K562 (cell line): ENCODE results near the gene TSC22D2. TPM values are rescaled to one million over a fixed set of nuclear protein-coding genes. Genes with fewer than 3 reads are reported as not detected.

ENCODE experiments used
- ATAC-seq: fragments of 200-7000 bp; cut with Tn5 transposase; 3 replicates; pipeline ENCODE4 v1.9.1; 2020; ENCODE audit warnings: moderate library complexity
- BruUV-seq: library from RNA; stranded (reverse); fragments of 400-500 nt; replicated peaks from 2 replicates; lab custom pipeline; 2021; lab: Mats Ljungman, UMichigan
- CTCF ChIA-PET: fragments of 300-600 bp; formaldehyde crosslinking; extraction: SDS; loops from one replicate; lab custom pipeline; 2021; ENCODE audit warnings: low intra/inter-chr PET ratio; lab: Yijun Ruan, JAX
- POLR2A ChIA-PET: fragments of 300-600, 350-650 bp; sonication (Branson Sonifier 250); formaldehyde crosslinking; extraction: SDS; loops from one replicate; lab custom pipeline; 2021; ENCODE audit warnings: antibody characterized with exemption, inconsistent platforms; lab: Yijun Ruan, JAX
- DNase-seq, 4 experiments: peaks; one replicate each; pipeline versions ENCODE4 v3.0.0 to v3.0.0-alpha.2; 2011 to 2018; ENCODE audit warnings: low spot score in 3 of 4, mixed read lengths in 3 of 4; ENCODE audit errors: extremely low read depth in 1 of 4
- FAIRE-seq: peaks from 2 replicates; lab custom pipeline; 2011; peaks lifted over from hg19 to GRCh38; lab: Jason Lieb, UNC
- H2AFZ ChIP-seq: 2 replicates; pipeline ENCODE4 v1.6.0; 2011; ENCODE audit warnings: low read depth, low read length, control low read depth, inconsistent platforms
- H3K27ac ChIP-seq: fragments of 200-600 bp; 3 replicates; pipeline ENCODE4 v1.8.0; 2011; ENCODE audit warnings: low read depth, mild to moderate bottlenecking, control low read depth, inconsistent platforms, low read length, moderate library complexity, mixed read lengths; ENCODE audit errors: extremely low read depth
- H3K27me3 ChIP-seq, 2 experiments: fragments of 300-600 bp in 1 of 2; 2 replicates in 1 of 2; 3 replicates in 1 of 2; pipeline versions ENCODE4 v1.6.0 to v1.8.0; 2011; ENCODE audit warnings: inconsistent platforms in 2 of 2, low read length in 2 of 2, mild to moderate bottlenecking in 1 of 2, mixed read lengths in 1 of 2, moderate library complexity in 1 of 2; ENCODE audit not compliant: control insufficient read depth in 2 of 2, insufficient read depth in 2 of 2
- H3K36me3 ChIP-seq: fragments of 300-600 bp; 3 replicates; pipeline ENCODE4 v1.8.0; 2011; ENCODE audit warnings: mild to moderate bottlenecking, low read length, inconsistent platforms; ENCODE audit not compliant: control insufficient read depth, insufficient read depth
- H3K4me1 ChIP-seq, 2 experiments: fragments of 200-600 bp in 1 of 2; replicated peaks in 1 of 2; 2 replicates in 1 of 2; 3 replicates in 1 of 2; pipeline versions ENCODE4 v1.5.1 to v1.8.0; 2011; ENCODE audit warnings: inconsistent platforms in 2 of 2, low read length in 2 of 2, mild to moderate bottlenecking in 1 of 2, mixed read lengths in 1 of 2, moderate library complexity in 1 of 2; ENCODE audit not compliant: control insufficient read depth in 2 of 2, insufficient read depth in 2 of 2
- H3K4me2 ChIP-seq: 2 replicates; pipeline ENCODE4 v1.6.1; 2011; ENCODE audit warnings: low read length, control low read depth, inconsistent platforms, mixed read lengths; ENCODE audit not compliant: insufficient read depth
- H3K4me3 ChIP-seq: fragments of 200-600 bp; sonication (generic), shearing (Covaris generic); 2 replicates; pipeline ENCODE4 v1.5.1; 2016; ENCODE audit warnings: control low read depth, inconsistent platforms
- H3K79me2 ChIP-seq: fragments of 200-600 bp; 3 replicates; pipeline ENCODE4 v1.8.0; 2011; ENCODE audit warnings: low read length, inconsistent platforms; ENCODE audit not compliant: control insufficient read depth, insufficient read depth
- H3K9ac ChIP-seq, 2 experiments: 2 replicates each; pipeline versions ENCODE4 v1.6.0 to v1.6.1; 2011; ENCODE audit warnings: low read depth in 2 of 2, low read length in 2 of 2, control low read depth in 1 of 2, inconsistent platforms in 1 of 2, mild to moderate bottlenecking in 1 of 2, mixed read lengths in 1 of 2; ENCODE audit not compliant: insufficient read depth in 1 of 2
- H3K9me1 ChIP-seq: one replicate; pipeline ENCODE4 v1.6.0; 2011; ENCODE audit warnings: inconsistent platforms, mild to moderate bottlenecking, low read length, moderate library complexity; ENCODE audit not compliant: control insufficient read depth, insufficient read depth
- H3K9me3 ChIP-seq: replicated peaks from 2 replicates; pipeline ENCODE4 v1.5.1; 2011; ENCODE audit warnings: low read depth, low read length, inconsistent platforms; ENCODE audit not compliant: control insufficient read depth, insufficient read depth
- H4K20me1 ChIP-seq: replicated peaks from 2 replicates; pipeline ENCODE4 v1.6.1; 2011; ENCODE audit warnings: low read length, inconsistent platforms, mixed read lengths; ENCODE audit not compliant: control insufficient read depth, insufficient read depth
- CBFA2T3 ChIP-seq: fragments of 450-650 bp; IDR thresholded peaks from 2 replicates; pipeline ENCODE4 v1.6.1; 2017
- CXXC5 ChIP-seq: fragments of 250-450 bp; sonication (Bioruptor Pico); IDR thresholded peaks from 2 replicates; pipeline ENCODE4 v1.8.0; 2022; ENCODE audit warnings: inconsistent platforms, mild to moderate bottlenecking, moderate library complexity
- JUND ChIP-seq, 2 experiments: IDR thresholded peaks; 2 replicates in 1 of 2; 3 replicates in 1 of 2; pipeline ENCODE4 v1.6.1; 2011; ENCODE audit warnings: borderline replicate concordance in 2 of 2, low read depth in 2 of 2, low read length in 2 of 2, improper control_type of control experiment in 1 of 2, missing biosample characterization in 1 of 2, missing genetic modification characterization in 1 of 2, missing genetic modification reagents in 1 of 2
- KLF13 ChIP-seq: fragments of 450-650 bp; IDR thresholded peaks from 2 replicates; pipeline ENCODE4 v1.6.1; 2016; ENCODE audit warnings: missing genetic modification characterization, low read depth, mild to moderate bottlenecking, missing compliant biosample characterization, moderate library complexity, borderline replicate concordance
- MTA1 ChIP-seq: fragments of 450-650 bp; IDR thresholded peaks from 2 replicates; pipeline ENCODE4 v1.6.1; 2017; ENCODE audit warnings: borderline replicate concordance
- RCOR1 ChIP-seq, 2 experiments: IDR thresholded peaks; 2 replicates each; pipeline ENCODE4 v1.6.1; 2012; ENCODE audit warnings: low read depth in 2 of 2, low read length in 2 of 2, borderline replicate concordance in 1 of 2, improper control_type of control experiment in 1 of 2
- ZNF121 ChIP-seq: sonication (generic); formaldehyde crosslinking; conservative IDR thresholded peaks from 2 replicates; pipeline ENCODE4 v1.8.0; 2022; ENCODE audit warnings: missing genetic modification reagents
- ZNF140 ChIP-seq: fragments of 250-450 bp; sonication (Bioruptor Pico); IDR thresholded peaks from 2 replicates; pipeline ENCODE4 v1.8.0; 2021; ENCODE audit warnings: moderate library complexity, mild to moderate bottlenecking, inconsistent platforms
- ZNF41 ChIP-seq: fragments of 250-450 bp; sonication (Bioruptor Pico); conservative IDR thresholded peaks from 2 replicates; pipeline ENCODE4 v1.4.0; 2020; ENCODE audit warnings: mild to moderate bottlenecking
- ZNF589 ChIP-seq: fragments of 200-800 bp; sonication (Bioruptor generic); IDR thresholded peaks from 2 replicates; pipeline ENCODE4 v1.6.1; 2016; ENCODE audit warnings: low read depth, missing genetic modification characterization, missing compliant biosample characterization
- ZNF592 ChIP-seq: fragments of 450-650 bp; IDR thresholded peaks from 2 replicates; pipeline ENCODE4 v1.6.1; 2017; ENCODE audit warnings: antibody characterized with exemption, mild to moderate bottlenecking
- WGBS: fragments of 100-300 bp; shearing (Covaris generic); methylation state at CpG from one replicate; pipeline ENCODE4 v1.1.6; 2016; ENCODE audit warnings: low coverage, mixed read lengths; ENCODE audit not compliant: insufficient coverage; ENCODE audit errors: missing lambda C conversion rate; 5-methylcytosine and 5-hydroxymethylcytosine counted together
- in situ Hi-C: fragments of 300-500 bp; cut with MboI; formaldehyde crosslinking; loops from 4 replicates; pipeline ENCODE4 v1.15.0; 2018; ENCODE audit warnings: inconsistent platforms, mixed read lengths
- intact Hi-C: fragments of 100-400 bp; cut with micrococcal nuclease; formaldehyde crosslinking; loops from 2 replicates; pipeline ENCODE4 v1.14.2; 2022
- polyA plus RNA-seq, 8 experiments: library from polyadenylated mRNA; depleted of rRNA in 4 of 8; stranded (reverse) in 5 of 8; unstranded in 3 of 8; fragments of >200 nt; fragmentation: Nextera tagmentation in 2 of 8; fragmentation: Illumina TruSeq in 1 of 8; extraction: Ambion mirVana in 2 of 8; extraction: Trizol in 1 of 8; gene quantifications; 2 replicates each; pipeline versions ENCODE4 v1.2.1 to v1.2.3, GENCODE V29; 2011 to 2014; ENCODE audit warnings: inconsistent platforms in 1 of 8, missing spikeins in 1 of 8
- total RNA-seq, 7 experiments: library from RNA; depleted of rRNA in 6 of 7; stranded (reverse); fragments of >200 nt in 6 of 7; fragmentation: Illumina TruSeq in 2 of 7; extraction: Trizol in 2 of 7; gene quantifications; 2 replicates each; pipeline versions ENCODE4 v1.2.1 to v1.2.3, GENCODE V29; 2011 to 2021; ENCODE audit warnings: low replicate concordance in 1 of 7

The TSC22D2 gene
- total and polyA plus RNA-seq, 9 of the 15 experiments (the other 6 are each of a cell fraction or from before 2014, with no cell fraction given): 5.5 to 44.0 (median 19.3) TPM

DNA sequence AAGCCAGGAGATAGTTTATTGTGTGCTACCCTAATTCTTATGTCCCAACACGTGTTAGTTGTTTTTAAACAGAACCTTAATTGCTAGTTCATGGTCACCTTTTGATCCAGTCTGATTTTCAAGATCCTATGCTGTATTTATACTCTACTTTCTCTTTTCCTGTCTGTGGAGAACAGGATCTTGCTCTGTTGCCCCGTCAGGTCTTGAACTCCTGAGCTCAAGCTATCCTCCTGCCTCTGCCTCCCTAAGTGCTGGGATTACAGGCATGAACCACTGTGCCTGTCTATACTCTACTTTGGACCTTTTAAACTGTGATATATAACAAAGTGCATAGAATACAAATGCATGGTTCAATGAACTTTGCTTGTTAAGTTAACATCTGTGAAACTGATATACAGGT is 44.7 kb upstream of the TSC22D2 start:
- BruUV-seq: no TSS peak
- no peaks in the 10 kb centered on the region for H3K9me3 ChIP-seq
- H3K27me3 ChIP-seq: no peaks in the 10 kb centered on the region
- intact Hi-C loops: no loop called here
- H3K4me2 ChIP-seq: no peak overlapping the region
- H3K27ac ChIP-seq: no peak overlapping the region
- H3K36me3 ChIP-seq: no peaks in the 10 kb centered on the region
- 38% methylated on average over 2 of the region's 2 CpGs for WGBS
- ChIA-PET CTCF (no interaction called here), POLR2A (no interaction called here)
- peaks cover 0 to 6% of the 10 kb centered on the region in 2 experiments; a peak in 2 of 5 replicates for H3K4me1 ChIP-seq
- no peak overlapping the region for H2AFZ ChIP-seq
- no peak for DNase-seq
- TF ChIP-seq ZNF41 (CRISPR knock-in tag) (no peak), ZNF121 (peak; percentile 23; the same call in 1 of the 2 replicates)
- H4K20me1 ChIP-seq: no peaks in the 10 kb centered on the region
- ATAC-seq: no peak
- H3K9ac ChIP-seq: no peak overlapping the region
- H3K79me2 ChIP-seq: no peaks in the 10 kb centered on the region
- no peaks in the 10 kb centered on the region for H3K9me1 ChIP-seq
- in situ Hi-C loops: no loop called here
- no peak for FAIRE-seq
- H3K4me3 ChIP-seq: no peak overlapping the region

DNA sequence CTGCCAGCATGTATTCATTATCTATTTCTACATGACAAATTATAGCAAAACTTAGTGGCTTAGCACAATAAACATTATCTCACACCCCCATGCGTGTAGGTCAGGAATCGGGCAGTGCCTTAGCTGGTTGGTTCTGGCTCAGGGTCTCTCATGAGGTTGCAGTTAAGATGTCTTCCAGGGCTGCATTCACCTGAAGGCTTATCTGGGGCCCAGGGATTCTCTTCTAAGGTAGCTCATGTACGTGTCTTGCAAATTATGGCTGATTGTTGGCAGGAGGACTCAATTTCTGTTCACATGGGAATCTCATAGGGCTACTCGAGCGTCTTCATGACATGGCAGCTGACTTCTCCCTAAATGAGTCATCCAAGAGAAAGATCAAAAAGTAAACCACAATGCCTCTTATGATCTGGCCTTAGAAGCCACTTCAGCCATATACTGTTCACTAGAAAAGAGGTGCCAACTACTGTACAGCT is 42.9 kb upstream of the TSC22D2 start:
- peak overlapping the region; percentile 82 for H2AFZ ChIP-seq
- no TSS peak for BruUV-seq
- FAIRE-seq (peak; percentile 87), DNase-seq (peak; percentile 19 to 65 (median 32)), ATAC-seq (peak; percentile 80)
- ChIA-PET POLR2A (interaction anchor here (0.8 kb wide), 1 partner anchor 44 kb away, joined by 3 read pairs; no protein-coding TSS in a partner anchor), CTCF (no interaction called here)
- intact Hi-C loops (no loop called here), in situ Hi-C loops (no loop called here)
- no peaks in the 10 kb centered on the region for H3K9me3 ChIP-seq
- no peaks in the 10 kb centered on the region for H3K36me3 ChIP-seq
- H4K20me1 ChIP-seq: no peaks in the 10 kb centered on the region
- H3K9ac ChIP-seq: peak overlapping the region; percentile 21 to 57; a peak in 2 of 4 replicates
- 7% methylated on average over 5 of the region's 5 CpGs for WGBS
- peak overlapping the region; percentile 54; the same call in 2 of the 3 replicates for H3K27ac ChIP-seq
- peaks cover 0 to 6% of the 10 kb centered on the region in 2 experiments; a peak in 2 of 5 replicates for H3K4me1 ChIP-seq
- H3K9me1 ChIP-seq: no peaks in the 10 kb centered on the region
- H3K79me2 ChIP-seq: no peaks in the 10 kb centered on the region
- H3K27me3 ChIP-seq: no peaks in the 10 kb centered on the region
- peak overlapping the region; percentile 47 for H3K4me2 ChIP-seq
- H3K4me3 ChIP-seq: peak overlapping the region; percentile 2; the same call in 1 of the 2 replicates
- TF ChIP-seq CBFA2T3: peak; percentile 58
- TF ChIP-seq JUND (IDR thresholded peaks at IDR 0.05; ENCODE audit: borderline replicate concordance, low read depth, low read length): peak; percentile 90
- TF ChIP-seq JUND (tag; IDR thresholded peaks at IDR 0.05; ENCODE audit: borderline replicate concordance, low read depth, low read length): peak; percentile 92; the same call in 2 of the 3 replicates
- no peak for TF ChIP-seq ZNF589 (CRISPR knock-in tag)
- no peak for TF ChIP-seq ZNF140
- TF ChIP-seq KLF13 (tag): no peak
- TF ChIP-seq RCOR1 (IDR thresholded peaks at IDR 0.05; ENCODE audit: borderline replicate concordance in 1 of 2, low read depth in 2 of 2, low read length in 2 of 2): peak in 1 of 2 experiments; percentile 4; a peak in 1 of 4 replicates
- TF ChIP-seq CXXC5 (CRISPR knock-in tag): peak; percentile 22; the same call in 1 of the 2 replicates
- TF ChIP-seq ZNF592: peak; percentile 66; the same call in 1 of the 2 replicates
- 0 out of 2 replicates have a peak, but pooled peaks have one; percentile 27 for TF ChIP-seq MTA1
